ENCODE measurements around the gene NUTF2. TPM values are rescaled to one million over a fixed set of nuclear protein-coding genes. Genes with fewer than 3 reads are reported as not detected.
A peak's percentile ranks its signal among the peaks of the same experiment; 100 is the strongest.

Gene NUTF2
- total and polyA plus RNA-seq, 2 of the 8 experiments (the other 6 are each of a cell fraction or from before 2014, with no cell fraction given) = 219 to 377 TPM

- Histone ChIP-seq H4K20me1 (replicated peaks in 1 of 2; ENCODE audit: control insufficient read depth in 1 of 2, insufficient read depth in 2 of 2, low read length in 2 of 2) (peaks cover 8 to 9% of the 10 kb centered on the region in 2 experiments), H2AFZ (ENCODE audit: low read length) (no peak overlapping the region), H2BK15ac (ENCODE audit: low read length) (no peak overlapping the region), H2BK12ac (ENCODE audit: low read depth, low read length) (no peak overlapping the region), H4K5ac (ENCODE audit: insufficient read length, low read depth, low read length) (no peak overlapping the region), H3K23ac (ENCODE audit: insufficient read length) (no peak overlapping the region), H3K56ac (replicated peaks; ENCODE audit: insufficient read length, low read depth, low read length) (no peak overlapping the region), H2AK5ac (ENCODE audit: low read depth, low read length) (no peak overlapping the region), H4K91ac (replicated peaks; ENCODE audit: insufficient read length, low read length) (no peak overlapping the region), H3K9me3 (ENCODE audit: insufficient read depth in 2 of 2, low read depth in 1 of 2, low read length in 1 of 2) (no peaks in the 10 kb centered on the region), H3K79me1 (ENCODE audit: low read depth, low read length) (peaks cover 11% of the 10 kb centered on the region), H2BK20ac (ENCODE audit: low read length) (no peak overlapping the region), H3K79me2 (ENCODE audit: control insufficient read depth in 1 of 2, insufficient read depth in 2 of 2, low read length in 2 of 2) (peaks cover 3 to 29% of the 10 kb centered on the region in 2 experiments; a peak in 3 of 4 replicates), H3K27ac (ENCODE audit: low read depth, low read length) (0 out of 2 replicates have a peak overlapping the region, but pooled peaks have one; percentile 14), H3K27me3 (replicated peaks in 1 of 4; ENCODE audit: control insufficient read depth in 3 of 4, extremely low read depth in 1 of 4, insufficient read depth in 3 of 4, low read length in 3 of 4) (no peaks in the 10 kb centered on the region), H3K4ac (replicated peaks; ENCODE audit: insufficient read length, low read depth, low read length) (no peak overlapping the region), H3K9ac (replicated peaks in 1 of 4; ENCODE audit: extremely low read depth in 1 of 4, low read depth in 3 of 4, low read length in 3 of 4) (no peak overlapping the region), H3K36me3 (ENCODE audit: control insufficient read depth in 2 of 4, insufficient read depth in 4 of 4, low read length in 3 of 4) (peaks cover 12 to 47% (median 28%) of the 10 kb centered on the region in 4 experiments), H3K23me2 (ENCODE audit: low read depth, low read length) (peaks cover 2% of the 10 kb centered on the region; the same call in 1 of the 2 replicates), H3K4me1 (replicated peaks in 1 of 4; ENCODE audit: control insufficient read depth in 3 of 4, insufficient read depth in 4 of 4, low read length in 3 of 4) (peaks cover 0 to 7% (median 3%) of the 10 kb centered on the region in 4 experiments; a peak in 3 of 7 replicates), H3K4me2 (ENCODE audit: insufficient read depth in 1 of 2, low read depth in 2 of 2, low read length in 2 of 2) (no peak overlapping the region), H3K14ac (ENCODE audit: insufficient read length) (no peak overlapping the region), H4K8ac (ENCODE audit: extremely low read depth, insufficient read depth, low read length) (no peak overlapping the region), H2BK120ac (replicated peaks; ENCODE audit: low read depth, low read length) (no peak overlapping the region), H2BK5ac (ENCODE audit: low read depth, low read length) (no peak overlapping the region), H3K4me3 (ENCODE audit: extremely low read depth in 1 of 4, insufficient read depth in 2 of 4, low read depth in 3 of 4, low read length in 4 of 4) (no peak overlapping the region), H3K18ac (ENCODE audit: extremely low read depth, low read length) (no peak overlapping the region)
- WGBS, 2 experiments (ENCODE audit: extremely low coverage in 1 of 2, insufficient coverage in 1 of 2, insufficient read length in 1 of 2, insufficient replicate concordance in 2 of 2, low coverage in 1 of 2, low lambda C conversion rate in 2 of 2, missing lambda C conversion rate in 1 of 2) = 78% methylated on average over 3 of the region's 3 CpGs; no CpG with 5 or more reads in 1 of the 2 experiments
- DNase-seq (ENCODE audit: low read depth in 1 of 2, low spot score in 2 of 2) (no peak), FAIRE-seq (no peak)
- CTCF ChIA-PET (ENCODE audit: partially characterized antibody) = interaction anchor here (0.6 to 1.5 kb wide), 9 partner anchors 9 to 170 kb away, joined by 3 to 10 read pairs (median 4); partner anchors contain the start of gene NRN1L
- POLR2A ChIA-PET (ENCODE audit: partially characterized antibody) = interaction anchor here (0.8 to 1.7 kb wide), 10 partner anchors 9 to 365 kb away, joined by 3 to 11 read pairs (median 5); partner anchors contain the start of genes CENPT, ESRP2, GFOD2 and NRN1L
- no peak for TF ChIP-seq HDAC2 (IDR thresholded peaks at IDR 0.05; ENCODE audit: borderline replicate concordance in 1 of 2, low read depth in 2 of 2, low read length in 2 of 2)
- TF ChIP-seq ZNF274 (IDR thresholded peaks at IDR 0.05; ENCODE audit: borderline replicate concordance, extremely low read depth, low read length) = no peak
- TF ChIP-seq TBP (IDR thresholded peaks at IDR 0.05; ENCODE audit: low read depth, low read length) = no peak
- TF ChIP-seq POU5F1 (IDR thresholded peaks at IDR 0.05; ENCODE audit: low read depth, low read length) = no peak
Observed at GRCh38 chr16:67871256-67871655, 24.5 kb downstream of the NUTF2 start.
